Prostate gland (tissue), 2 donors: ENCODE results near the gene HIBCH.
"Not testable (repeated sequence)": the region's sequence is repeated elsewhere in the genome, so short reads cannot be mapped to it uniquely, and the experiment has no call there.

Experiments used
- POLR2A ChIP-seq: fragments of 450-650 bp; IDR thresholded peaks from one replicate; pipeline ENCODE4 v1.6.1; 2016; ENCODE audit warnings: antibody characterized with exemption, mild to moderate bottlenecking
- TF ChIP-seq, protein P1 (sequence below), 4 experiments: fragments of 200-600 bp in 2 of 4; fragments of 450-650 bp in 2 of 4; sonication (generic) in 2 of 4; IDR thresholded peaks; 1 replicate in 3 of 4; 2 replicates in 1 of 4; pipeline ENCODE4 v1.5.1; 2016 to 2019; ENCODE audit warnings: antibody characterized with exemption in 4 of 4, mild to moderate bottlenecking in 2 of 4, moderate library complexity in 2 of 4

GRCh38 chr2:190312635-190313025 lies 7.0 kb downstream of the HIBCH start:
- not testable (repeated sequence) for TF ChIP-seq POLR2A
- TF ChIP-seq, protein P1, sequence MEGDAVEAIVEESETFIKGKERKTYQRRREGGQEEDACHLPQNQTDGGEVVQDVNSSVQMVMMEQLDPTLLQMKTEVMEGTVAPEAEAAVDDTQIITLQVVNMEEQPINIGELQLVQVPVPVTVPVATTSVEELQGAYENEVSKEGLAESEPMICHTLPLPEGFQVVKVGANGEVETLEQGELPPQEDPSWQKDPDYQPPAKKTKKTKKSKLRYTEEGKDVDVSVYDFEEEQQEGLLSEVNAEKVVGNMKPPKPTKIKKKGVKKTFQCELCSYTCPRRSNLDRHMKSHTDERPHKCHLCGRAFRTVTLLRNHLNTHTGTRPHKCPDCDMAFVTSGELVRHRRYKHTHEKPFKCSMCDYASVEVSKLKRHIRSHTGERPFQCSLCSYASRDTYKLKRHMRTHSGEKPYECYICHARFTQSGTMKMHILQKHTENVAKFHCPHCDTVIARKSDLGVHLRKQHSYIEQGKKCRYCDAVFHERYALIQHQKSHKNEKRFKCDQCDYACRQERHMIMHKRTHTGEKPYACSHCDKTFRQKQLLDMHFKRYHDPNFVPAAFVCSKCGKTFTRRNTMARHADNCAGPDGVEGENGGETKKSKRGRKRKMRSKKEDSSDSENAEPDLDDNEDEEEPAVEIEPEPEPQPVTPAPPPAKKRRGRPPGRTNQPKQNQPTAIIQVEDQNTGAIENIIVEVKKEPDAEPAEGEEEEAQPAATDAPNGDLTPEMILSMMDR (IDR thresholded peaks at IDR 0.05): not testable (repeated sequence)
